ENCODE results near the gene CBR3.

The CBR3 gene

DNA sequence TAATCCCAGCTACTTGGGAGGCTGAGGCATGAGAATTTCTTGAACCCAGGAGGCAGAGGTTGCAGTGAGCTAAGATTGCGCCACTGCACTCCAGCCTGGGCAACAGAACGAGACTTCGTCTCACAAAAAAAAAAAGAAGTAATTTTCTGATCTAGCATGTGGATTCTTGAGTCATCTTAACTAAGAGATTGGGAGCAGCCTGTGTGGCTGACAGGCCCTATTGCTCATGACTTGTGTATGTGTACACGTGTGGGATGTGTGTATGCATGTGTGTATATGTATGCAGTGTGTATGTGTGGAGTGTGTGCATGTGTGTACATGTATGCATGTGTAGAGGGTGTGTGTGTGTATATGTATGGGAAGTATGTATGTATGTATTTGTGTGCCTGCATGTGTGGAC is 51.2 kb downstream of the CBR3 start:
- no peak for DNase-seq

DNA sequence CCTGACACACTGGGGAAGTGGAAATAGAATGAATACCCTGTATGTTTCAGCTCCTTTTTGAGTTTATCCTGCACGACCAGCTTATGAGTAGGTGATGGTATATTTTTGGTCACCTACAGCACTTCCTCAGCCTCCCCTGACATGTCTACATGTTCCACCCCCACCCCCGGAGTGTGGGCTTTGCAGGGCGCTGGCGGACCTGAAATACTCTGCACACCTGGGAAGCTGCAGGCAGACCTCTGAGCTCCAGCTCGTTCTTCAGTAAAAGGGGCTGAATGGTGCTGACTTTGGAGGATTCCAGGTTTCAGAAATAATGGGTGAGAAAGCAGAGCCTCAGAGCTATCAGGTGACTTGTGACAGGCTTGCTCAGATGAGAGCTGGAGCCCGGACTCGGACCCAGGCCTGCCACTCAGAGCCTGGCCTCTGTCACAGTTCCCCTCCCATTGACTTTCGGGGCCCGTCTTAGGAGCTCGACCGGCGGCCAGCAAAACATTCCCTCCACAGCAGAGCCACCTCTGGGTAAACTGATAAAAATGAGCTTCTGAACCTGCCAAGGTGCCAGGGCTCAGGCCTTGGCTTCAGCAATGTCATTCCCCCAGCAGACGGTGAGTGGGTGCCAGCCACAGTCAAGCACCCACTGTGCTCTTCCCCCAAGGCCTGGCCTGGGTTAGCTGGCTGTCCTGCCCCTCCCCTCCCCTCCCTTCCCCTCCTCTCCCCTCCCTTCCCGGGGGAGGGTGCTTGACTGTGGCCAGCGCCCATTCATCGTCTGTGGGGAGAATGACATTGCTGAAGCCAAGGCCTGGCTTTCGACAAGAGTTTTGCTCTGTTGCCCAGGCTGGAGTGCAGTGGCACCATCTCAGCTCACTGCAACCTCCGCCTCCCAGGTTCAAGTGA is 51.9 kb downstream of the CBR3 start:
- no peak for DNase-seq

DNA sequence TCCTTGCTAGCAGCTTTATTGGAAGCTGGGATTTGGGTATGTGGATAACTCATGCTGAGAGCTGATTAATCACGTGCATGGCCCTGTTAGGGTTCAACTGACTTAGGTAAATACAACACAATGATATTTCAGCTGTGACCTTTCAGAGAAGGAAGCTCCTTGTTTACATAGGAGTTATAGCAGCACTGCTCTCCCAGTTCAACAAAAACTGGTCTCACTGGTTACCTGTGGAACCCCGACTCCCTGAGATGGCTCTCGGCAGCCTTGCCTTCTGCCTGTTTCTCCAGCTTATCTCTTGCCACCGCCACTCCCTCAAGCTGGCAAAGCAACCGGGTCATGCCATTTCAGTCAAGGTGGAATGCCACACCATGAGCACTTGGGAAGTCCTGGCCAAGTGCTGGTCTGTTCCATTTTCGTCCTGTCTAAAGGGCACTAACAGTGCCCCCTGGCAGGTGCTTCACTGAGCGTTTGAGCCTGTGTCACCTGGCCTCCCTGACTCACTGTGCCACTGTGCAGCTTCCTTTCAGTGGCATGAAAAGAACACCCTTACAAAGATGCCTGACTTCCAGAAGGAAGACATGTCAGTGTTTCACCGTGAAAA is 53.3 kb downstream of the CBR3 start:
- DNase-seq, result no peak

DNA sequence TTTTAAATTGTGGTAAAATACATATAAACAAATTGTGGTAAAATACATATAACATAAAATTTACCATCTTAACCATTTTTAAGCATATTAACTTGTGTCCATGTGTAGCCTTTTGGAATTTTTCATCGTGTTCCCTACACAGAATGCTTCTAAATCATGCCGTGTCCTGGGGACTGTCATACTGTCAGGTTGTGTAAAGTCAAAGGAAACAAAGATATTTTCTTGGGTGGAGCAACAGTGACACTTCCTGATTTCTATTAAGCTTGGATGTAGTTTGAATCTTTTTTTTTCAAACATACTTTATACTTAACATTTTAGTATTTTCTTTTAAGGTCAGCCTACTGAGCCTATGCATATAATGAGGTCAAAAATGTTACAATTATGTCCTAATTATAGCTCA is 54.1 kb downstream of the CBR3 start:
- DNase-seq, result no peak

DNA sequence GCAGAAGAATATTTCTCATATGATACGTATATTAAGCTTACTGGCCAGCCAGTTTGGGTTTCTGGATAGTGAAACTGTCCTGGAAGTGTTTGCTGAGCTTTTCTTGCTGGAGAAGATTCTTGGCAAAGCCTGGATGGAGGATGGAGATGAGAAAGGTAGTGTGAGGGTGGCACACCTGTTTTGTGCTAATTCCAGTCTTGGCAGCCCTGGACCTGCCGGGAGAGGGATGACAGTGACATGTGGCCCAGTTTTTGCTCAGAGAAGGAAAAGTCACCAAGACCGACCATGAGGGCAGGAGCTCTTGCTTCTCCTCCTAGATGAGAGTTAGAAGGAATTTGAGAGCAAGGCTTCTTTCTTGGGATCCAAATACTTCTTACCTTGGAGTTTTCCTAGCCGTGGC is 55.9 kb downstream of the CBR3 start:
- no peak for DNase-seq

DNA sequence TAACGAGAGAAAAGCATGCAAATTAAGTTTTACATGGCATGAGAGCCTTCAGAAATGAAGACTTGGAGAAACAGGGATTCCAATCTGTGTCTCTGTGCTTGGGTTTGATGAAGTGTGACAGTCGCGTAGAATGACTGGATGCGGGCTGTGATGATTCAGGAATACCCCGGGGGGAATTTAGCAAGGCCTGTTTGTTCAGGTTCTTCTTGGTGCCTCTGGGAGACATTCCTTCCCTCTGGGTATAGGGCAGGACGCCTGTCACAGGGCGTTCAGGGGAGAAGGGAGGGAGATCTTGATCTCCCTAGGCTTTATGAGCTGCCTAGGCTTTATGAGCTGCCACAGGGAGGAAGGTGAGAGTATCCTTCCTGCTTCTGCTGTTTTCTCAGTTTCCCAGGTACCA is 58.3 kb downstream of the CBR3 start:
- DNase-seq, result no peak

DNA sequence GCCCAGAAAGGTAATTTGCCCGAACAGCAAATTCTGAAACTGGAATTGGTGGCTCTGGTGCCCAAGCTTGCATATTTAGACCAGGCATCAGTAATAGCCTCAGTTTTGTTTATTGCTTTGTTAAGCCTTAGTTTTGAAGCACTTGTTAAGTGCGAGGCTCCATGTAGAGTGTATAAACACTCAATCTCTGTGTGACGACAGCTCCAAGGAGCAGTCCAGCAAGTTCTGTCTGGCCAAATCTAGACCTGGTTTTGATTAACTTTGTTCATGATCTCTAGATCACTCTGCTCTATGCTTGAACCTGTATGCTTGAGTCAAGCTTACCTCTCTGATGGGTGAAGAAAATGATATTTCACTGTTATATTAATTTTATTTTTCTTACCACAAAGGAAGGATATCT is 59.1 kb downstream of the CBR3 start:
- DNase-seq, result no peak

DNA sequence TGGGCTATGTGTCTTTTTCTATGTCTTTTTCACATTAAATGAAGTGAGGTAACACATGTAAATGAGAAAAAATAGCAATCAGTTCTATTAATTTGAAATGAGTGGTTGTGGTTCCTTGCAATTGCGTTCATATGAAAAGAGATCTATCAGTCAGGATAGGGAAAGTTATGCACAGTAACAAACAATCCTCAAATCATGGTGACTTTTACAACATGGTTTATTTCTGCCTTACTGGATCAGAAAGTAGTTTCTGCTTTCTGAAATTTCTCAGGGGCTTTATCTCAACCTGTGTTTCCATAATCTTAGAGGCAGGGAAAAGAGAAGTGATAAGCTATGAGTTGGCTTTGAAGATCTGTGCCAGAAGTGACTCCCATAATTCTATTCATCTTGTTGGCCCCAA is 60.7 kb downstream of the CBR3 start:
- DNase-seq, result no peak

All from SW 1271 (cell line).